Measurements from ENCODE around the gene TTC21A. TPM values are rescaled to one million over a fixed set of nuclear protein-coding genes. Genes with fewer than 3 reads are reported as not detected.

Gene TTC21A
- total RNA-seq, 1 donor from 2014 or later, result 3.9 TPM

- no peak overlapping the region for H3K27ac Mint-ChIP-seq (ENCODE audit: unreplicated experiment)
These were observed 4.2 kb upstream of the TTC21A start for GRCh38 chr3:39103324-39103693.

GRCh38 chr3:39103791-39104552 is 3.5 kb upstream of the TTC21A start:
- peaks cover 65% of the 10 kb centered on the region for H3K79me2 ChIP-seq (ENCODE audit: insufficient read depth, low read length)
- H3K27me3 Mint-ChIP-seq (ENCODE audit: low read depth, unreplicated experiment), result no peaks in the 10 kb centered on the region
- H3K27me3 ChIP-seq (ENCODE audit: insufficient read depth, low read length), result no peaks in the 10 kb centered on the region
- no peak overlapping the region for H3K4me3 Mint-ChIP-seq (ENCODE audit: unreplicated experiment)
- H3K27ac Mint-ChIP-seq (ENCODE audit: unreplicated experiment), result no peak overlapping the region
- H3K36me3 ChIP-seq (ENCODE audit: insufficient read depth, low read length), result peaks cover 5% of the 10 kb centered on the region
- DNase-seq (ENCODE audit: low read depth) (no peak), FAIRE-seq (no peak)
- no peaks in the 10 kb centered on the region for H3K9me3 ChIP-seq (ENCODE audit: insufficient read depth, low read depth, low read length)
- H3K4me1 ChIP-seq (ENCODE audit: insufficient read depth, low read length), result peaks cover 17% of the 10 kb centered on the region
- H3K36me3 Mint-ChIP-seq (ENCODE audit: low read depth, unreplicated experiment), result peaks cover 3% of the 10 kb centered on the region
- H2AFZ ChIP-seq (ENCODE audit: low read depth, low read length), result no peak overlapping the region
- no peak overlapping the region for H3K4me3 ChIP-seq (ENCODE audit: insufficient read depth, low read depth, low read length)
- no peaks in the 10 kb centered on the region for H3K9me3 Mint-ChIP-seq (ENCODE audit: unreplicated experiment)
- TF ChIP-seq EZH2 (IDR thresholded peaks at IDR 0.05; ENCODE audit: insufficient read depth, low read length) (no peak), CTCF (IDR thresholded peaks at IDR 0.05; ENCODE audit: insufficient read depth, low read depth, low read length) (no peak)
- H3K9ac ChIP-seq (ENCODE audit: low read length), result no peak overlapping the region
- H4K20me1 ChIP-seq (ENCODE audit: insufficient read depth, low read length), result peaks cover 71% of the 10 kb centered on the region
- peaks cover 15% of the 10 kb centered on the region for H3K4me1 Mint-ChIP-seq (ENCODE audit: low read depth, unreplicated experiment)
- no peak overlapping the region for H3K4me2 ChIP-seq (ENCODE audit: low read length)
- no peak overlapping the region for H3K27ac ChIP-seq (ENCODE audit: low read depth, low read length)

More at GRCh38 chr3:39103324-39103693, 4.2 kb upstream of the TTC21A start:
- Histone ChIP-seq H3K27me3 (ENCODE audit: insufficient read depth, low read length) (no peaks in the 10 kb centered on the region), H4K20me1 (ENCODE audit: insufficient read depth, low read length) (peaks cover 71% of the 10 kb centered on the region), H3K9ac (ENCODE audit: low read length) (no peak overlapping the region), H3K4me2 (ENCODE audit: low read length) (no peak overlapping the region), H3K27ac (ENCODE audit: low read depth, low read length) (no peak overlapping the region), H3K4me1 (ENCODE audit: insufficient read depth, low read length) (peaks cover 17% of the 10 kb centered on the region), H3K9me3 (ENCODE audit: insufficient read depth, low read depth, low read length) (no peaks in the 10 kb centered on the region), H3K4me3 (ENCODE audit: insufficient read depth, low read depth, low read length) (no peak overlapping the region), H3K79me2 (ENCODE audit: insufficient read depth, low read length) (peaks cover 65% of the 10 kb centered on the region), H2AFZ (ENCODE audit: low read depth, low read length) (no peak overlapping the region), H3K36me3 (ENCODE audit: insufficient read depth, low read length) (peaks cover 11% of the 10 kb centered on the region)
- H3K9me3 Mint-ChIP-seq (ENCODE audit: unreplicated experiment), result no peaks in the 10 kb centered on the region
- no peaks in the 10 kb centered on the region for H3K27me3 Mint-ChIP-seq (ENCODE audit: low read depth, unreplicated experiment)
- peaks cover 3% of the 10 kb centered on the region for H3K36me3 Mint-ChIP-seq (ENCODE audit: low read depth, unreplicated experiment)
- H3K4me1 Mint-ChIP-seq (ENCODE audit: low read depth, unreplicated experiment), result peaks cover 15% of the 10 kb centered on the region
- no peak for TF ChIP-seq EZH2 (IDR thresholded peaks at IDR 0.05; ENCODE audit: insufficient read depth, low read length)
- TF ChIP-seq CTCF (IDR thresholded peaks at IDR 0.05; ENCODE audit: insufficient read depth, low read depth, low read length), result no peak
- DNase-seq (ENCODE audit: low read depth) (no peak), FAIRE-seq (no peak)
- no peak overlapping the region for H3K4me3 Mint-ChIP-seq (ENCODE audit: unreplicated experiment)

Measured in astrocyte (in vitro differentiated cells and primary cell).